ENCODE data around the gene TRIP11. TPM values are rescaled to one million over a fixed set of nuclear protein-coding genes. Genes with fewer than 3 reads are reported as not detected.
"Not testable (repeated sequence)": the region's sequence is repeated elsewhere in the genome, so short reads cannot be mapped to it uniquely, and the experiment has no call there.

The TRIP11 gene
- polyA plus RNA-seq (ENCODE audit: insufficient read length in 3 of 3): 10 to 100 TPM; 34.8 to 42.4 (median 38.5) TPM
- long read RNA-seq, donor 1: 0 reads
- long read RNA-seq, donor 2: 0 reads
- long read RNA-seq, donor 3: 0 reads
- long read RNA-seq, donor 4: 0 reads
- long read RNA-seq, donor 5: 0 reads
- long read RNA-seq, donor 6, partial matches to known transcripts: 0 of 1 reads
- long read RNA-seq, donor 6, other reads (novel, unspliced or antisense): 0 of 1 reads
- long read RNA-seq, donor 7: 0 reads
- long read RNA-seq, donor 8: 0 reads
- long read RNA-seq, donor 9: 0 reads
- long read RNA-seq, donor 10, partial matches to known transcripts: 0 of 1 reads
- long read RNA-seq, donor 10, other reads (novel, unspliced or antisense): 0 of 1 reads
- long read RNA-seq, donor 11, partial matches to known transcripts: 0 of 1 reads
- long read RNA-seq, donor 11, other reads (novel, unspliced or antisense): 0 of 1 reads
- long read RNA-seq, donor 12: 0 reads
- long read RNA-seq, donor 13: 0 reads
- long read RNA-seq, donor 14: 0 reads
- long read RNA-seq, donor 15: 0 reads
- long read RNA-seq, donor 16, partial matches to known transcripts: 12 of 12 reads
- long read RNA-seq, donor 16, other reads (novel, unspliced or antisense): 0 of 12 reads

DNA sequence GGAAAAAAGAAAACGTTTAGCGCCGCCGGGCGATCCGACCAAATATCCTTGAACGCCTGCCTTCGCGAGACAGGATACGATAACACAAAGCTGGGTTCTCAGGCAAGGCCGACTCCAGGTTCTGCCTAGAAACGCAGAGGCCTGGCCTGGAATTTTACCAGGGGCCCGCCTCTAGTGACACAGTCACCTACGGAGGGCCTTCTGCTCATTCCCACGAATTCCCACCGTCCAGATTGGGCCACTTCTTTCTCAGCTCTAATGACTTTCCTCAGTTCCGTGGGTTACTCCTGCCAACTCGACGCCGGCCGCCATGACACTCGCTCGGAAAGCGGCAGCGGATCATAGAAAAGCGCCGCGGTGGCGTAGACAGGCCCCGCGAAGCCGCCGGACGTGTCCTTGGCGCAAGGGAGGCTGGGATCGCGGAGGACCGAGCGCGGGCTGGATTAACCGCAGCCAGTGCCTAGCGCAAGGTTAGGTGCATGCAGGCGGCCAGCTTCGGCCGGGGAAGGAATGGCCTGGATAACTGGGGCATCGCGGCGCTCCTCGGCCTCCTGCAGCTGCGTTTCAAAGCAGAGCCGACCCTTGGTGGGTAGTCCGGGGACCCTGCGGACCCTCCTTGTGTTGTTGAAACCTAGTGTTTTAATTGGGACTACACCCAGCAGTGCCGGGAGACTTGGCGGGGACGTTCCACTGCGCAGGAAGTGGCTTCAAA, at the start of gene TRIP11:
Gene TRIP11, minus strand, starts transcription at position 341 of the 712 bp plus-strand sequence. CDS start 374 bp downstream, outside the sequence.
- peak; percentile 94 for DNase-seq

DNA sequence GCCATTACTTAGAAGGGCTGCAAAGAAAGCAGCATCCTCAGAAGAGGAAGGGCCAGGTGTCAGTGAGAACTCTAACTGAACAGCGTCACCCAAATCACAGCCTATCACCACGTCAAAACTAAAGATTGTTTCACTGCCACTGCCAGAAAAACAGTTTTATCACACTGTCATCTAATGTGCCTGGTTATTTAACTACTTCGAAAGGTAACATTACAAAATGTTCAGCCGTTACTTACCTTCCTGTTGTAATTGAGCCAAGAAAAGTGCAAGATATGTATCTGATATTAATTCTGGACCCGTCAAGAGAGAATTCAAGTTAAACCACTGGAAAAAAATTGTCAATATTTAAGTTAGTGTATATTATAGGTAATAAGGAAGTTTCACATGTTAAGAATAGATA, 48.6 kb upstream of the TRIP11 start:
- no peak for DNase-seq

DNA sequence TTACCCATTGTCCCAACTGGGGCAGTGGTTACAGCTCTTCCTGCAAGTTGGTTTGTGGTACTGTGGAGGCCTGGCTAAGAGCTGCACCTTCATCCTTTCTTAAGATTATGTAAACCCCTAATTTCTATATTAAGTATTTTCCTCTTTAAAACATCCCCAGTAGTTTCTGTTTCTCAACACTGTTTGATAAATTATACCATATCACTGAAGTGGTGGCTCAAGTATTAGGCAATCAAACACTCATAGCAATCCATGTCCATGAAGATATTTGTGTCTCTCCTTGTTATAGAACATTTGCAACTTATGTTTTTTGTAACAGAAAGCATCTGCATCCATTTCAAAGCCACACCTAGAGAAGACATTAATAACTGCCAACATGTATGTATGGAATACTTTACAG, 34.7 kb upstream of the TRIP11 start:
- DNase-seq: no peak

DNA sequence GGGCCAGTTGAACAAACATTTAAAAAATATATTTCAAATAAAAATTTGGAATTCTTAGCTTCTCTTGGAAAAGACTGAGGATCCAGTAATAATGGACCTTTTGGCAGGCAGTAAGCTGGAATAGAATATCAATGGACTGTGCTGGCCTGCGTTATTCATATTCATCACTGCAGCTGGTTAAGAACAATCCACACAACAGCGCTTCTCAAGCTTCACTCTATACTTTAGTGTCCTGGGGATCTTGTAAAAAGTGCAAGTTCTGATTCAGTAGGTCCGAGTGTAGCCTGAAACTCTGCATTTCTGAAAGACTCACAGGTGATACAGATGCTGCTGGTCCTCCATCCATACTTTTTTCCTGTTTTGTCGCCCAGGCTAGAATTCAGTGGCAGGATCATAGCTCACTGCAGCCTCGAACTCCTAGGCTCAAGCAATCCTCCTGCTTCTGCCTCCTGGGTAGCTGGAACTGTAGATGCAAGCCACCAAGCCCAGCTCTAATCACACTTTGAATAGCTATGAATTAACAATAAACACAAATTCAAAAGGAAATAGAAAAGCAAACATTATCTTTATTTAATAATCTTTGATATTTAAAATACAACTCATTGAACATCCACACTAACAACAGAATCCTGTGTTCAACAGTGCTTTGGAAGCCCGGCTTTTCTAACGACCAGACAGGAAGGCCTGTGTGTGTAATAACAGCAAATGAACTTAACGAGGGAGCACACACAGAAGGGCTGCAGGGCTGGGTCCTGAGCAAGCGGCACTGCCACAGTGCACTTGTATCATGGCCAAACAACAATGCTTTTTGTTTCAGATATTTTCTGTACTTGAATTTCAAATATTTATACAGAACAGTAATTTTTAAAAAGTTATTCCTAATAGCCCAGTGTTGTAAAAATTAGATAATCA, 18.4 kb upstream of the TRIP11 start:
- DNase-seq: no peak

DNA sequence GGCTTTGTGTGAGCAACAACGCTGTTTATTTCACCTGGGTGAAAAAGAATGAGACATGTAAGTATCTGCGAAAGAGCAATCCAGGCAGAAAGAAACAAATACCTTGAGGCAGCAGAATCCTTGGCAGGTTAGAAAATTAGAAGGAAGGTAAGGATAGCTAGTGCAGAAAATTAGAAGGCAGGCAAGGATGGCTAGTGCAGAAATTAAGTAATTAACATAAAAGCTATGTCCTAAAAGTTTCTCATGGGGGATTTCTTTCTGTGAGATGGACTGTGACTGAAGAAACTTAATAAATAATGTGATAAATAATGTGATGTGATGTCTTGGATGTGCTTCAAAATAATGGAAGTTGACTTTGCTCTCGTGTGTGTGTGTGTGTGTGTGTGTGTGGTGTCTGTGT, 9.9 kb upstream of the TRIP11 start:
- DNase-seq: no peak

DNA sequence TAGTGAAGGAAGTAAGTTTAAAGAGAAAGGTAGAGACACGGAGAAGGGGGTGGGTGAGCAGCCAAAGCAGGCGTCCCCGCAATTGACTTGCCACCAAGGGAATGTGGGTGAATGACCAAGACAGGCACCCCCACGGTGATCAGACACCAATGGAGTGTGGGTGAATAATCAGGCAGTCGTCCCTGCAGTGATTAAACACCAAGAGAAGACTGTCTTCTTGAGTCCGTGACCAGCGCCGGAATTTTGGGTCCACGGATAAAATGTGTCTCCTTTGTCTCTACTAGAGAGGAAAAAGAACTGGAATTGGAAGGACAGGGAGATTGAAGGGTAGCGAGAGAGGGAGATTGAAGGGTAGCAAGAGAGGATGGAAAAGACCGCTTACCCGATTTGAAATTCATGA, 9.4 kb upstream of the TRIP11 start:
- not testable (repeated sequence) for DNase-seq

DNA sequence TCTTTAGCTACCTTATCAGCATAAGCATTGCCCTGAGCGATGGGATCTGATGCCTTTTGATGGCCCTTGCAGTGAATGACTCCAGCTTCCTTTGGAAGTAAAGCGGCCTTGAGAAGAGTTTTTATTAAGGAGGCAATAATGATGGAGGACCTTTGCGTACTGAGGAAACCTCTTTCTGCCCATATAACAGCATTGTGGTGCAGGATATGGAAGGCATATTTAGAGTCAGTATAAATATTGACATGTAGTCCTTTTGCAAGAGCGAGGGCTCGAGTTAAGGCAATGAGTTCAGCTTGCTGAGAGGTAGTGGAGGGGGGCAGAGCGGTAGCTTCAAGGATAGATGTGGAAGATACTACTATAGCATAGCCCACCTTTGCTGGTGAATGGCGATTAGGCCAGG, 6.0 kb upstream of the TRIP11 start:
- not testable (repeated sequence) for DNase-seq

DNA sequence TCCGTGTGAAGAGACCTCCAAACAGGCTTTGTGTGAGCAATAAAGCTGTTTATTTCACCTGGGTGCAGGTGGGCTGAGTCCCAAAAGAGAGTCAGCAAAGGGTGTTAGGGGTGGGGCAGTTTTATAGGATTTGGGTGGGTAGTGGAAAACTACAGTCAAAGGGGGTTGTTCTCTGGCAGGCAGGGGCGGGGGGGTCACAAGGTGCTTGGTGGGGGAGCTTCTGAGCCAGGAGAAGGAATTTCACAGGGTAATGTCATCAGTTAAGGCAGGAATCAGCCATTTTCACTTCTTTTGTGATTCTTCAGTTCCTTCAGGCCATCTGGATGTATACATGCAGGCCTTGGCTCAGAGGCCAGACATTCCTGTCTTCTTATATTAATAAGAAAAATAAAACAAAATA, 1.9 kb upstream of the TRIP11 start:
- not testable (repeated sequence) for DNase-seq

DNA sequence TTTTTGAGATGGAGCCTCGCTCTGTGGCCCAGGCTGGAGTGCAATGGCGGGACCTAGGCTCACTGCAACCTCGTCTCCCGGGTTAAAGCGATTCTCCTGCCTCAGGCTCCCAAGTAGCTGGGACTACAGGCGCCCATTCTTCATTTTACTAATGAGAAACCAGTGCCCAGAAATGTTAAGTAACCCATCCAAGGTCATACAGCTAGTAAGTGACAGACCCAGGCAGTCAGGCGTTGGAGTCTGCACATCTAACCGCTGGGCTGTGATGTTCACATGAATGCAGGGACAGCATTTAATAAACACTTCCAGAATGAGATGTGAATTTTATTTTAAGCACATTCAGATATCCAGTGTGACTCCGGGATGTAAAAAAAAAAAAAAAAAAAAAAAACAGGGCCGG, 1.3 kb upstream of the TRIP11 start:
- no peak for DNase-seq

DNA sequence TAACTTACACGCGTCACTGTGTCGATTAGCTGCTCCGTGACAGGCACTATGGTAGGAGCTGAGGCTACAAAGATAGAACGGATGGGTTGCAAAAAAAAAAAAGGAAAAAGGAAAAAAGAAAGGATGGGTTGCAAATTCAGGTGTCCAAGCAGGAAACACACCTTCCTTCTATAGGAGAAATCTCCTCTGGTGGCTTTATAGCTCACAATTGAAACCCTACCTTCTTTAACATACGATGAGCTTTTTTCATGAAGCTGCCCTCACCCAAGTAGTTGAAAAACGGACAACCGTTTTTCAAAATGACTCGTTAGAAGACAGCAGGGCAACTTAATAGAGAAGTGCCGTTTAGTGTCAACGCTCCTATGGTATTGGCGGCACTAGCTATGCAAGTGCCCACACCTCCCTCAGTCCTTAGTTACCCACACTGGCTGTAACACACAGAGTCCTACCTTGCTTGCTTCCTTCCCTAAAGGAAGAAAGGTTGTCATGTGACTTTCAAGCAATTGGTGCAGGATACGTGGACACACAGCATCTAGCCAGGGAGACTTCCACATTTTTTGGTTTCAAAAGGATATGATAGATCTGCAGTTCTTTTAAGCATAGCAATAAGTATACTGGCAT, 682 bp upstream of the TRIP11 start:
- peak; percentile 24 for DNase-seq

DNA sequence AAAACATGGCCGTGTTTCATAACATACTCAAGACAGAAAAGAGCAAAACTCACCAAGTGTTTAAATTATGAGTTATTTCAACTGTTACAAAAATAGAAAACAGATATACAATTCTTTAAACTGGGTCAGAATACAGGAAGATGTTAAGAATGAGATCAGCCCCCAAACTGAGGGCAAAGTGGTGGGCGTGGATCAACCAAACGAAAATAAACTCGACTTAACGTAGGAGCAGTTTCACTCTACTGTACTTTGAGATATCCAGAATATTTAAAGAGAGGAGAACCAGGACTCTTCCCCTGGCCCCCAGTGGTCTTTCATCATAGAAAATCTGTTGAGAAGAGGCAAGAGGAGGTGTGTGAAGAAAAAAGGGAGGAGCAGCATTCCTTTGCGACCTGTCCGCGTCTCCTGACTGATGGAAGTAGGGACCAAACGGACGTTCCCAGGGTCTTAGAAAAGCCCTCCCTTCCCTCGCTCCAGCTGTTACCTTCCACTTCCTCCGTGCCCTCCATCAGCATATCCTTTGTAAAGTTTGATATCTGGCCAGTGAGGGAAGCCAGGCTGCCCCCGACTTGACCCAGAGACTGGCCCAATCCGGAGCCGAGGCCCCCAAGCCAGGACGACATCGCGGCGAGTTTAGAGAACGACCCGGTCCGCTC, 668 bp downstream of the TRIP11 start:
- peak; percentile 78 for DNase-seq

DNA sequence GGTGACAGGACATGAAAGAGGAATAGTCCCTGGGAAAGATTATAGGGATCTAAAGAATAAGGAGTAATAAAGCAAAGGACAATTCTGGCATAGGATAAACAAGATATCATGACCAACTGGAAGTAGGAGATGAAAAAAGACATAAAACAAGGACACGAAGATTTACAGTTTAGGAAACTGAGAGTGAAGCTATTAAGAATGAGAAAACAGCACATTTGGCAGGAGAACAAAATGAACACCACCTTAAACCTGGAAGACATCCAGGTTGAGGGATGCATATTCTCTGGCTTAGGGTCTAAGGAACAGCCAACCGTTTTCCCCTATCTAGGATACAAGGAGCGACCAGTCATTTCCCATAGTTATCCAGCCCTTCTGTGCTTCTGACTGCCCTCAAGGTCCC, 1.9 kb downstream of the TRIP11 start:
- no peak for DNase-seq

DNA sequence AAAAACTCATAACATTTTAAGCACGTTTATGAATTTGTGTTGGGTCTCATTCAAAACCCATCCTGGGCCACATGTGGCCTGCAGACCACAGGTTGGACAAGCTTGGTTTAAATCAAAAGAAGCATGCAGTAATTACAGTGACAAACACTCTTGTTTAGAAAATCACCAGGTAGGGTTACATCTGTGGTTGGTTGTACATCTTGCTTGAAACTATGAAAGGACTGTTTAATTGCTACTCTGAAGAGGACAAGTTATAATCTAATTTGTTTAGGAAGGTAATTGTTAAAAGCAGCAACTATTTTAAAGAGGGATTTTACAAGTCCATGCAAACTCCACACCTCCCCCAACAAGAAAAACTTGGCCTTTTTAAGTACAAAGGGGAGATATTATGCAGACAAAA, 4.0 kb downstream of the TRIP11 start:
- DNase-seq: no peak

DNA sequence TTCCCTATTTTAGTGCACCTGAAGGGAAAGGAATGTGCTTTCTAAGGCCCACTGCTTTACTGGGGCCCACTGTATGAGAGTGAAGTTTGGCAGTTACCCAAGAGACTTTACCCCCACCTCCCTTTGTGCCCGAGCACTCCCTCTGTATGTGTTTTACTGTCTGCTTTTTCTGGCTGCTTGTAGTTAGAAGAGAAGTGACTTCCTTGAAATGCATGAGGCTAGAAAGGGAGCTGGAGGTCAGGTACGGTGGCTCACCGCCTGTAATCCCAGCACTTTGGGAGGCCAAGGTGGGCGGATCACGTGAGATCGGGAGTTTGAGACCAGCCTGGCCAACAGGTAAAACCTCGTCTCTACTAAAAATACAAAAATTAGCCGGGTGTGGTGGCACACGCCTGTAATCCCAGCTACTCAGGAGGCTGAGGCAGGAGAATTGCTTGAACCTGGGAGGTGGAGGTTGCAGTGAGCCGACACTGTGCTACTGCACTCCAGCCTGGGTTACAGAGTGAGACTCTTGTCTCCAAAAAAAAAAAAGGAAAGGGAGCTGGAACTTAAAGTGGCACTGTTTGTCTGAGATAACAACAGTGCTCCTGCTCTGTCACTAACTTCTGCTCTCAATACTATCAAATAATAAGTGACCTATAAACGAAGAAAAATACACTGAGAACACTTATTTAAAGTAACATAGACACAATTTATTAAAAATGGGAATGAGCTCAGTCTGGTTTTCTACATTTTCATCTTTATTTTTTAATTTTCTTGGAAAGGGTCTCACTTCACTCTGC, 5.8 kb downstream of the TRIP11 start:
- no peak for DNase-seq

DNA sequence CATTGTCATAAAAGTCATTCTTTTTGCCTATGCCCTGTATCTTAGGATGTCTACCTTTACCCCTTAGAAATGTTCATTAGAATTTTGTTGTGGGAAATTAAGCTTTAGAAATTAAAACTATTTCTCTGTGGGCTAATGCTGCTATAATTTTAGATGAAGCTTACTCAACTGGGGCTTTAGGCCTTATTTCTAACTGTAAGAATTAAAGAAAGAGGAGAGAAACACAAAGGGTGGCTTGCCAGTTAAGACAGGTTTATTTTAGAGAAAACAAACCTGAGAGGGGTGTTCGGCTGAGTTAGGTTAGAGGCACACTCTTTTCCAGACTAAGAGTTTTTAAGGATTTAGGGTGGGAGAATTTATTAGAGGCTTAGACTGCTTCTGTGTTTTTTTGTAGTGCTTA, 6.4 kb downstream of the TRIP11 start:
- no peak for DNase-seq

DNA sequence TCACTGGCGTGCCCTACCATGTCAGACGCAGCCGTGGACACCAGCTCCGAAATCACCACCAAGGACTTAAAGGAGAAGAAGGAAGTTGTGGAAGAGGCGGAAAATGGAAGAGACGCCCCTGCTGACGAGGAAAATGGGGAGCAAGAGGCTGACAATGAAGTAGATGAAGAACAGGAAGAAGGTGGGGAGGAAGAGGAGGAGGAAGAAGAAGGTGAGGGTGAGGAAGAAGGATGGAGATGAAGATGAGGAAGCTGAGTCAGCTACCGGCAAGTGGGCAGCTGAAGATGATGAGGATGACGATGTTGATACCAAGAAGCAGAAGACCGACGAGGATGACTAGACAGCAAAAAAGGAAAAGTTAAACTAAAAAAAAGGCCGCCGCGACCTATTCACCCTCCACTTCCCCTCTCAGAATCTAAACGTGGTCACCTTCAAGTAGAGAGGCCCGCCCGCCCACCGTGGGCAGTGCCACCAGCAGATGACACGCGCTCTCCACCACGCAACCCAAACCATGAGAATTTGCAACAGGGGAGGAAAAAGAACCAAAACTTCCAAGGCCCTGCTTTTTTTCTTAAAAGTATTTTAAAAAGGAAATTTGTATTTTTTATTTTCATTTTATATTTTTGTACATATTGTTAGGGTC, 13.2 kb downstream of the TRIP11 start:
- no peak for DNase-seq

DNA sequence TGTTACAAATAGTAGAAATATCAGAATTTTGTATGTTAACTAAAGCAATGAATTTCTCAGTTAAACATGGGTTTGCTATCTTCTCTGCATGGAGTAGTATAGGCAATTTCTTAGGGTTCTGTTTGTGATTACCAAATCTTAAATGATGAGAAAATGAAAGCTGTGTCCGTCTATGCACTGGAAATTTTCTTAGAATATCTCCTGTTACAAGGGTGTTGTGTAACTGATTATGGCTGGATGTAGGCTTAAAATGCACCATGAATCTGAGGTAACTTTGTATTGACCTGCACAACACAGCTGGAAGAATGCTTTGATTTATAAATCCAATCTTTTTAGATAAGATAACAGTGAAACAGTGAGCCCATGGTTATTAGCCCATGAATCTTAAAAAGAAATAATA, 17.8 kb downstream of the TRIP11 start:
- DNase-seq: no peak

DNA sequence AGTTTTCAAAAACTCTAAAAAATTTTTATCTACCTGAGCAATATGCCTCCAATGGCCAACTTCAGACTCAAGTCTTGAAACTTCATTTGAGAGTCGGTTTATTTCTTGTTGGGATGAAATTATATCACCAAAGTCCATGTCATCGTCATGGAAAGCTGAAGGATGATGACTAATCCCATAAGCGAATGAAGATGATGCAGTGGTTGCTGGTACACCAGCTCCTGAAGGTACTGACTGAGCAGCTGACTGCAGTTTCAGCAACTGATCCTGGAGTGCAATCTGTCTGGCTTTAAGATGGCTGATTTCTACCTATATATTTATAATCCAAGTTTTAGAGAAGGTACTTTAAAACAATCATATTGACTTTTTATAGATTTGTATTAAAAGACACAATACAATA, 18.3 kb downstream of the TRIP11 start:
- DNase-seq: no peak

DNA sequence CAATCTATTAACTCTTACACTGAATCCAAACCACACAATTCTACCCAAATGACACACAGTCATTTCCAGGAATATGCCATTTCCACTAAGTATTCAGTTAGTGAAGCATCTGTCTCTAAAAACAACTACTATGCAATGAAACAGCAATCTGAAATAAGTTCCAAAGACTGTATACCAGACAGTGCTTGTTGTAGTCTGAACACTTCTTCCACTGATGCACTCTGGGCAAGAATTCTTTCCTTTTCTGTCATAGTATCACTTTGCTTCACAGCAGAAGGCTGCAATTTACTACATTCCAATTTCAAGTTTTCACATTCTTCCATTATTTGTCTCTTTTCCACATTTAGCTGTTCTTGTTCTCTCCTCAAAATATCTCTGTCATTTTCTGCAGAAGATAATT, 25.8 kb downstream of the TRIP11 start:
- no peak for DNase-seq
